AG09309 (cell line): Measurements from ENCODE around the gene TBXA2R.

Experiments used
- DNase-seq: peaks from one replicate; pipeline ENCODE4 v3.0.0-alpha.2; 2010; ENCODE audit warnings: low read depth
- H3K4me3 ChIP-seq: 2 replicates; pipeline ENCODE4 v1.5.1; 2011; ENCODE audit warnings: mild to moderate bottlenecking, low read depth, low read length, moderate library complexity; ENCODE audit not compliant: control insufficient read depth
- TF ChIP-seq, protein P1 (sequence below): IDR thresholded peaks from 2 replicates; pipeline ENCODE4 v1.5.1; 2011; ENCODE audit warnings: mild to moderate bottlenecking, low read depth, low read length, inconsistent platforms; ENCODE audit not compliant: insufficient read depth, control insufficient read depth; ENCODE audit errors: missing control alignments

TBXA2R gene

DNA sequence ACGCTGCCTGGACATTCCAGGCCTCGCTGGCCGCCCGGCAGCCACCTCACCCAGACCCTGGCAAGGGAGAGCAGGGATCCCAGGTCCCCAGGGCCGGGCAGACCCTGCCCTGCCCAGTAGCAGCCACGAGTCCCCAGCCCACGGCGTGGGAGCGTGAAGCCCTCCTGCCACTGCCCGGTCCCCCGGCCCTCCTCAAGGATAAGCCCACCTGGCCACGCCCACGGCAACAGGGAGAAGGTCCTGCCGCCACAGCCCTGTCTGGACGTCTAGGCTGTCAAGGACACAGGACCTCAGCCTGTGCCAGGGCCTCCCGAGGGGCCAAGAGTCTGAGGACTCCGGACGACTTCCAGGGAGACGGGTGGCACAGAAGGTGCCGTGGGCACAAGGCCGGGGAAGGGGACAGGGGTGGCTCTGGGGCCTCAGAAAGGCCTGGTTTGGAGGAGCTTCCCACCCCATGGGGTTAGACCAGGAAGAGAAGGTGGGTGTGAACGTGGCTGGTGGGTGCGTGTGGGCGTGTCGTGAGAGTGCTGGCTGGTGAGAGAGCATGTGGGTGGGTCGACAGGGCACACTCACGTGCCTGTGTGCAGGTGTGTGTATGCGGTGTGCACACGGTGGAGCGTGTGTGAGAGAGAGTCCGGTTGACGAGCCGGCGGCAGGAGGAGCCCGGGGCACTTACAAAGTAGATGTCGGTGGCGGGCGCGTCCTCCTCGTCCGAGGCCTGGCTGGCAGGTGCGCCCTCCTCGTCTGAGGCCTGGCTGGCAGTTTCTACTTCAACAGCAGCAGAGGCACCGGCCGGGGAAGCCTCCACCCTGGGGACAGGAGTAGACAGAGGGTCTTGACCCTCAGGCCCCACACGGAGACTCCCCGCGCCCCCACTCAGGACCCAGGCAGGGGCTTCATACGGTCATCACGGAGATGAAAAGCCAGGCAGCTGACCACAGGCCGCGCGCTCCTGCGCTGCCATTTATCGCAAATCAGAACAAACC, 31.8 kb upstream of the TBXA2R start:
- no peak overlapping the region for H3K4me3 ChIP-seq
- DNase-seq, result no peak
- TF ChIP-seq, protein P1, sequence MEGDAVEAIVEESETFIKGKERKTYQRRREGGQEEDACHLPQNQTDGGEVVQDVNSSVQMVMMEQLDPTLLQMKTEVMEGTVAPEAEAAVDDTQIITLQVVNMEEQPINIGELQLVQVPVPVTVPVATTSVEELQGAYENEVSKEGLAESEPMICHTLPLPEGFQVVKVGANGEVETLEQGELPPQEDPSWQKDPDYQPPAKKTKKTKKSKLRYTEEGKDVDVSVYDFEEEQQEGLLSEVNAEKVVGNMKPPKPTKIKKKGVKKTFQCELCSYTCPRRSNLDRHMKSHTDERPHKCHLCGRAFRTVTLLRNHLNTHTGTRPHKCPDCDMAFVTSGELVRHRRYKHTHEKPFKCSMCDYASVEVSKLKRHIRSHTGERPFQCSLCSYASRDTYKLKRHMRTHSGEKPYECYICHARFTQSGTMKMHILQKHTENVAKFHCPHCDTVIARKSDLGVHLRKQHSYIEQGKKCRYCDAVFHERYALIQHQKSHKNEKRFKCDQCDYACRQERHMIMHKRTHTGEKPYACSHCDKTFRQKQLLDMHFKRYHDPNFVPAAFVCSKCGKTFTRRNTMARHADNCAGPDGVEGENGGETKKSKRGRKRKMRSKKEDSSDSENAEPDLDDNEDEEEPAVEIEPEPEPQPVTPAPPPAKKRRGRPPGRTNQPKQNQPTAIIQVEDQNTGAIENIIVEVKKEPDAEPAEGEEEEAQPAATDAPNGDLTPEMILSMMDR, result no peak

DNA sequence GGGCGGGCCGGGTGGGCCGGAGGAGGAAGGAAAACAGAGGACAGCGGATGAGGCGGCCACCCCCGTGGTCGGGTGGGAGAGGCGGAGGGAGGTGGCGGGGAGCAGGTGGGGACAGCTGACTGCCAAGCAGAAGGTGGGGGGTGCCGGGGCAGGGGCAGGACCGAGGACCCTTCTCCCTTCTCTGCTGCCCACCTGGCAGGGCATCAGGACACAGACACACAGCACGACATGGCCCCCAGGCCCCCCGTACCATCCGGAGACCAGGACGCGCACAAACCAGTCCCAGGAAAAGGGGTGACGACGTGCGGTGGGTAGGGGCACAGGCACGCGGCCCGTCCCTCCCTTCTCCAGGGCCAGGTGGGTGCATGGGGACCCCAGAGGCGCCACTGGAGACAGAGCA, 30.9 kb upstream of the TBXA2R start:
- no peak for DNase-seq
- H3K4me3 ChIP-seq, result no peak overlapping the region
- TF ChIP-seq, protein P1, result no peak

DNA sequence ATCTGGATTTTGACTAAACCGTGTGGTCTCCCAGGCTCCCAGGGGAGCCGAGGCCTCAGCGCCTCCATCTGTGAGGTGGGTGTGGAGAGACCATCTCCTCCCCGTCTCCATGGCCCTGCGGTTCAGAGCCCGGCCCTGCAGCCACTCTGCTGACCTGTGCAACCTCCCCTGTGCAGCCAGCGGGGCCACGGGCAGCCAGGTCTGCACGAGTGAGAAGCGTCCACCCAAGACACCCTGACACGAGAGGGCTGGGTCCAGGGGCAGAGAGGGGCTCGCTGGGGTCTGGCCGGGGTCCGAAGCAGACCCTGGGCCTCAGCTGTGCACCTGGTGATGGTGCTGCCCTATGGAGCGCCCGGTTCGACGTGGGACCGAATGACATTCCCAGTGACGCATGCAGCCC, 30.3 kb upstream of the TBXA2R start:
- TF ChIP-seq, protein P1, result no peak
- no peak for DNase-seq
- H3K4me3 ChIP-seq, result no peak overlapping the region

DNA sequence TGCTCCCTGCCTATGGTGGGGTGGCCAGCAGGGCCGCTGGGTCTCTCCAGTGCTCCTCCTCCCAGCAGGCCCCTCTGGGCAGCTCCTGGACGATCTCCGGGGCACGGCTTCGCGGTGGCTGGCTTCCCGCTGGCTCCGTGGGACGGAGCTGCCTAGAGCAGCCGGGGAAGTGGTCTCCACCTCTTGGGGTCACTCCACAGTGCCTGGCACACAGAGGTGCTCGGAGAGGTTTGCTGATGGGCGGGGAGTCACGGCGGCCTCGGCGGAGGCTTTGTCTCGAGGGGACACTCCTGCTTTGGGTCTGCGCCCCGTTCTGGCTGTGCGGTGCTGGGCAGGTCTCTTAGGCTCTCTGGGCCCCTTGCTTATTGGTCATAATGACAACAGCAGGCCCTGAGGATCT, 29.8 kb upstream of the TBXA2R start:
- H3K4me3 ChIP-seq, result no peak overlapping the region
- DNase-seq, result no peak
- TF ChIP-seq, protein P1, result no peak

DNA sequence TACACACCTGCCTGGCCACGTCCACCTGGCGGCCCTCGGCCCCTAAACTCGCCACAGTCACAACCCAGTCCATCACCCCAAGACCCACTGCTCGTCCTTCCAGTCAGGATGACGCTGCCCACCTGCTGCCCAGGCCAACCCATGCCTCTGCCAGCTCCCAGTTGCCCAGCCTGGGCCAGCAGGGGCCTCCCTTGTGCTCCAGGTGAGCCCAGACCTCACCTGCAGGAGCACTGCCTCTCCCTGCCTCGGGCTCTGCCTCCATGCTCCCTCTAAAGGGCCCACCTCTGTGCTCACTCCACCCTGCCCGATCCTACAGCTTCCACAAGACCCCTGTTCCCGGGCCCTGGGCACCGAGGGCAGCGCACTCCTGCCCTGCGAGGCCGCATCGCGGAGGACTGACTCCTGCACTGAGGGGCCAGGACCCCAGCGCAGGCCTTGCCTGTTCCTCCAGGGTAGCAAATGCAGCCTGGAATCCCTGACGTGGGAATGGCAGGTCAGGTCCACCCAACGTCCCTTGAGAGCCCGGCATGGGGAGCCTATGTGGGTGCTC, 27.9 kb upstream of the TBXA2R start:
- no peak overlapping the region for H3K4me3 ChIP-seq
- no peak for DNase-seq
- TF ChIP-seq, protein P1, result no peak

DNA sequence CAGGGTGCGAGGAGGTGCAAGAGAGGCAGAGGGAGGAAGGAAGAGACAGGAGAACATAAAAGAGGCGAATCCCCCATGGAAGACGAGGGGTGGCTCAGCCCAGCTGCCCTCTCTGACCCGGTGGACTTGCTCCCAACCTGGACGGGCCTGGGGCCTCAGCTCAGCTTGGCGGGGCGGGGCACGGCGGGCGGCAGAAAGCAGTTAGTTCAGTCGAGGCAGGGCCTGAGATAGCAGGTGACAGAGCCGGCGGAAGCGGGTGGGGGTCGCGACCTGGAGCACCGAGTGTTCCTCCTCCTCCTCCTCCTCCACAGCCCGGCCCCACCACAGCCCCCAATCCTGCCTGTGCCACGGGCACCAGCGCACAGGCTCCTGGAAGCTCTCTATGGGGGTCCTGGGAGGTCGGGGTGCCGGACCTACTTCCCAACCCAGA, 26.9 kb upstream of the TBXA2R start:
- no peak for DNase-seq
- no peak overlapping the region for H3K4me3 ChIP-seq
- TF ChIP-seq, protein P1, result no peak
